ENCODE results near the gene ECHS1.

The ECHS1 gene

GRCh38 chr10:133318494-133319127 is 54.5 kb downstream of the ECHS1 start:
- no peak for DNase-seq

- no peak for DNase-seq
Observed at GRCh38 chr10:133316732-133317131, 56.4 kb downstream of the ECHS1 start.

- no peak for DNase-seq
Observed at GRCh38 chr10:133316266-133316665, 56.9 kb downstream of the ECHS1 start.

- no peak for DNase-seq
Observed at GRCh38 chr10:133315847-133316246, 57.3 kb downstream of the ECHS1 start.

- no peak for DNase-seq
Observed at GRCh38 chr10:133314911-133315310, 58.2 kb downstream of the ECHS1 start.

- no peak for DNase-seq
Observed at GRCh38 chr10:133313192-133313591, 60.0 kb downstream of the ECHS1 start.

GRCh38 chr10:133312769-133313145 is 60.4 kb downstream of the ECHS1 start:
- no peak for DNase-seq

All from NCI-H2081 treated with DMSO at 0.1 percent for 48 hours (cell line).